ENCODE measurements around the gene KLHL29.

DNA sequence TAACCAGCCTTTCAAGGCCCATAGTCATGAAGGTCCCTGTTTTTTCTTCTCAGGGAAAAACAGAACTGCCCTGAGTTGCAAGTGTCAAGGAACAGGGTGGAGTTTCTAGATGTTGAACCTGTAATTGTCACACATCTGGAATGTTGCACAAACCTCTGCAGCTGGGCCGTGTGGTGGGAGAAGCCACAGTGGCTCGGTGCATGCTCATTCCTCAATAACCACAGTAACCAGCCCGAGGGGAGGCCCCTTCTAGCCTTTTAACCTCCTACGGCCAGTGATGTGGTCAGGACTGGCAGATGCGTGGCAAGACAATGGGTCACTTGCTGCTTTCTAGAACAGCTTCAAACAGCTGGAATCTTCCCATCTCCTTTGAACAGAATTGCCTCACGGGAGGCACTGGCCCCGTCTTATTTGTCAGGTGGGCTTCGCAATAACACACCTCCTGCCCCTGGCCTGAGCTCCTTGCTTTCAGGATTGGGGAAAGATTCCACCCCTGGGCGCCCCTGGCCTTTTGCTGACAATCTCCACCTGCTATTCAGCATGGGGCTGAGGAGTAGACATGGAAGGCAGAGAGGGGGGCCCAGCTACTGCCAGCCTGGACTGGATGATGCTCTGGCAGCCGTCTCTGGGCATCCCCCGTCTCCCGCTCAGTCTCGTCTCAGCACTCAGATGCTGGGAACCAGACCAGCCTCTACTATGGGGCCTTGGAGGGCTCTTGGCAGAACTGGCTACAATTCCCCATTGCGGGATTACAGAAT, 102.9 kb downstream of the KLHL29 start:
- TF ChIP-seq, protein P1, sequence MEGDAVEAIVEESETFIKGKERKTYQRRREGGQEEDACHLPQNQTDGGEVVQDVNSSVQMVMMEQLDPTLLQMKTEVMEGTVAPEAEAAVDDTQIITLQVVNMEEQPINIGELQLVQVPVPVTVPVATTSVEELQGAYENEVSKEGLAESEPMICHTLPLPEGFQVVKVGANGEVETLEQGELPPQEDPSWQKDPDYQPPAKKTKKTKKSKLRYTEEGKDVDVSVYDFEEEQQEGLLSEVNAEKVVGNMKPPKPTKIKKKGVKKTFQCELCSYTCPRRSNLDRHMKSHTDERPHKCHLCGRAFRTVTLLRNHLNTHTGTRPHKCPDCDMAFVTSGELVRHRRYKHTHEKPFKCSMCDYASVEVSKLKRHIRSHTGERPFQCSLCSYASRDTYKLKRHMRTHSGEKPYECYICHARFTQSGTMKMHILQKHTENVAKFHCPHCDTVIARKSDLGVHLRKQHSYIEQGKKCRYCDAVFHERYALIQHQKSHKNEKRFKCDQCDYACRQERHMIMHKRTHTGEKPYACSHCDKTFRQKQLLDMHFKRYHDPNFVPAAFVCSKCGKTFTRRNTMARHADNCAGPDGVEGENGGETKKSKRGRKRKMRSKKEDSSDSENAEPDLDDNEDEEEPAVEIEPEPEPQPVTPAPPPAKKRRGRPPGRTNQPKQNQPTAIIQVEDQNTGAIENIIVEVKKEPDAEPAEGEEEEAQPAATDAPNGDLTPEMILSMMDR (conservative IDR thresholded peaks at IDR 0.05; ENCODE audit: low read depth, low read length) = no peak
- no peak for TF ChIP-seq EZH2 (IDR thresholded peaks at IDR 0.05; ENCODE audit: borderline replicate concordance, low read depth, low read length, poor library complexity, severe bottlenecking)
